A549 (cell line): Measurements from ENCODE around the gene CMIP. TPM values are rescaled to one million over a fixed set of nuclear protein-coding genes. Genes with fewer than 3 reads are reported as not detected.
A peak's percentile ranks its signal among the peaks of the same experiment; 100 is the strongest.

Source experiments
- ATAC-seq, 2 experiments: fragments of 200-7000 bp in 1 of 2; fragments of >200 bp in 1 of 2; cut with Nextera tagmentation in 1 of 2; cut with Tn5 transposase in 1 of 2; 3 replicates each; pipeline versions ENCODE4 v1.8.0 to v1.9.1; 2018 to 2020; ENCODE audit warnings: mild to moderate bottlenecking in 1 of 2, moderate library complexity in 1 of 2
- CTCF ChIA-PET: fragments of 300-600 bp; sonication (Branson Sonifier 250); formaldehyde crosslinking; extraction: SDS; loops from one replicate; lab custom pipeline; 2021; ENCODE audit warnings: antibody characterized with exemption, inconsistent platforms; lab: Yijun Ruan, JAX
- POLR2A ChIA-PET: fragments of 350-600 bp; formaldehyde crosslinking; extraction: SDS; loops from one replicate; lab custom pipeline; 2021; ENCODE audit warnings: antibody characterized with exemption, inconsistent platforms; lab: Yijun Ruan, JAX
- DNase-seq, 2 experiments: peaks; one replicate each; pipeline versions ENCODE4 v3.0.0 to v3.0.0-alpha.2; 2011 to 2016; ENCODE audit warnings: low read depth in 1 of 2, low spot score in 1 of 2
- FAIRE-seq: peaks from 2 replicates; lab custom pipeline; 2011; peaks lifted over from hg19 to GRCh38; lab: Jason Lieb, UNC
- H3K27ac ChIP-seq, 2 experiments: fragments of >200 bp; sonication (Bioruptor Twin); formaldehyde crosslinking; 3 replicates each; pipeline ENCODE4 v1.5.1; 2016 to 2017
- H3K4me1 ChIP-seq: fragments of >200 bp; sonication (Bioruptor Twin); formaldehyde crosslinking; 3 replicates; pipeline ENCODE4 v1.6.1; 2016
- H3K4me2 ChIP-seq: fragments of >200 bp; sonication (Bioruptor Twin); formaldehyde crosslinking; 3 replicates; pipeline ENCODE4 v1.6.1; 2016
- H3K4me3 ChIP-seq: fragments of >200 bp; sonication (Bioruptor Twin); formaldehyde crosslinking; 3 replicates; pipeline ENCODE4 v1.5.1; 2016
- H3K9me3 ChIP-seq: fragments of >200 bp; sonication (Bioruptor Twin); formaldehyde crosslinking; 3 replicates; pipeline ENCODE4 v1.6.1; 2016
- EHF ChIP-seq: fragments of 250-450 bp; sonication (Bioruptor Pico); IDR thresholded peaks from 2 replicates; pipeline ENCODE4 v1.5.0; 2020; ENCODE audit warnings: mild to moderate bottlenecking
- EHMT2 ChIP-seq: fragments of 200-600 bp; sonication (generic); IDR thresholded peaks from 2 replicates; pipeline ENCODE4 v1.6.1; 2016; ENCODE audit warnings: antibody characterized with exemption, low read depth, mild to moderate bottlenecking, moderate library complexity
- ESRRA ChIP-seq: fragments of 150-350 bp; IDR thresholded peaks from 2 replicates; pipeline ENCODE4 v1.6.1; 2014; ENCODE audit warnings: mild to moderate bottlenecking, low read length, borderline replicate concordance
- FOSB ChIP-seq: fragments of 250-450 bp; sonication (Bioruptor Pico); IDR thresholded peaks from 2 replicates; pipeline ENCODE4 v1.5.0; 2020; ENCODE audit warnings: mild to moderate bottlenecking, moderate library complexity
- FOSL2 ChIP-seq, 2 experiments: fragments of 450-650 bp in 1 of 2; fragments of >200 bp in 1 of 2; sonication (Bioruptor Twin) in 1 of 2; formaldehyde crosslinking; IDR thresholded peaks; 2 replicates each; pipeline versions ENCODE4 v1.5.0 to v1.6.1; 2016 to 2020; ENCODE audit warnings: mild to moderate bottlenecking in 1 of 2, moderate library complexity in 1 of 2
- GATA3 ChIP-seq: IDR thresholded peaks from 2 replicates; pipeline ENCODE4 v1.6.1; 2012; ENCODE audit warnings: borderline replicate concordance
- HEYL ChIP-seq: fragments of 250-450 bp; sonication (Bioruptor Pico); IDR thresholded peaks from 2 replicates; pipeline ENCODE4 v1.8.0; 2021; ENCODE audit warnings: mild to moderate bottlenecking, moderate library complexity
- HOXB13 ChIP-seq: fragments of 250-450 bp; sonication (Bioruptor Pico); IDR thresholded peaks from 2 replicates; pipeline ENCODE4 v1.5.0; 2020; ENCODE audit warnings: low read depth, mild to moderate bottlenecking, moderate library complexity
- KDM1A ChIP-seq: fragments of 200-600 bp; sonication (generic); IDR thresholded peaks from 2 replicates; pipeline ENCODE4 v1.6.1; 2016; ENCODE audit warnings: low read depth, mild to moderate bottlenecking
- MYC ChIP-seq: IDR thresholded peaks from 2 replicates; pipeline ENCODE4 v1.6.1; 2012; ENCODE audit warnings: mild to moderate bottlenecking, inconsistent platforms, low read length, improper control_type of control experiment, borderline replicate concordance
- PHF8 ChIP-seq: fragments of 200-600 bp; sonication (generic); IDR thresholded peaks from 2 replicates; pipeline ENCODE4 v1.6.1; 2016; ENCODE audit warnings: low read depth, mild to moderate bottlenecking, antibody characterized with exemption, moderate library complexity, borderline replicate concordance
- POLR2AphosphoS2 ChIP-seq: conservative IDR thresholded peaks from 2 replicates; pipeline ENCODE4 v1.6.1; 2012; ENCODE audit warnings: low read length, improper control_type of control experiment, inconsistent platforms
- RAD21 ChIP-seq, 2 experiments: fragments of >200 bp in 1 of 2; sonication (Bioruptor Twin) in 1 of 2; formaldehyde crosslinking in 1 of 2; IDR thresholded peaks in 1 of 2; conservative IDR thresholded peaks in 1 of 2; 2 replicates in 1 of 2; 3 replicates in 1 of 2; pipeline ENCODE4 v1.6.1; 2012 to 2018; ENCODE audit warnings: inconsistent platforms in 1 of 2
- RARB ChIP-seq: fragments of 250-450 bp; sonication (Bioruptor Pico); IDR thresholded peaks from 2 replicates; pipeline ENCODE4 v1.8.0; 2021; ENCODE audit warnings: mild to moderate bottlenecking, moderate library complexity
- RFX5 ChIP-seq: fragments of 450-650 bp; IDR thresholded peaks from 2 replicates; pipeline ENCODE4 v1.7.1; 2014; ENCODE audit warnings: antibody characterized with exemption, mild to moderate bottlenecking, moderate library complexity
- RNF2 ChIP-seq: fragments of 200-600 bp; sonication (generic); IDR thresholded peaks from 2 replicates; pipeline ENCODE4 v1.6.1; 2016; ENCODE audit warnings: low read depth, mild to moderate bottlenecking, antibody characterized with exemption, moderate library complexity, borderline replicate concordance
- WGBS: methylation state at CpG from one replicate; pipeline ENCODE4 v1.1.6; 2017; ENCODE audit errors: missing lambda C conversion rate; 5-methylcytosine and 5-hydroxymethylcytosine counted together
- polyA plus RNA-seq, 4 experiments: library from polyadenylated mRNA; depleted of rRNA in 3 of 4; stranded (reverse); fragments of >200 nt; fragmentation: RNase III in 1 of 4; extraction: RNeasy Plus Mini Kit Qiagen cat#74134 plus additional on column Dnase treatment in 1 of 4; gene quantifications; 2 replicates in 3 of 4; 3 replicates in 1 of 4; pipeline ENCODE4 v1.2.3, GENCODE V29; 2011 to 2017
- TF ChIP-seq, protein P1 (sequence below): IDR thresholded peaks from 2 replicates; pipeline ENCODE4 v1.6.1; 2012
- TF ChIP-seq, protein P2 (sequence below): fragments of 250-450 bp; sonication (Bioruptor Pico); IDR thresholded peaks from 2 replicates; pipeline ENCODE4 v1.5.0; 2021; ENCODE audit warnings: mild to moderate bottlenecking, moderate library complexity, borderline replicate concordance
- TF ChIP-seq, protein P3 (sequence below): fragments of >200 bp; sonication (Bioruptor Twin); formaldehyde crosslinking; IDR thresholded peaks from 2 replicates; pipeline ENCODE4 v1.6.1; 2016

The CMIP gene
- polyA plus RNA-seq, 2 of the 4 experiments (the other 2 are of a cell fraction) = 21.6 to 125 TPM

DNA sequence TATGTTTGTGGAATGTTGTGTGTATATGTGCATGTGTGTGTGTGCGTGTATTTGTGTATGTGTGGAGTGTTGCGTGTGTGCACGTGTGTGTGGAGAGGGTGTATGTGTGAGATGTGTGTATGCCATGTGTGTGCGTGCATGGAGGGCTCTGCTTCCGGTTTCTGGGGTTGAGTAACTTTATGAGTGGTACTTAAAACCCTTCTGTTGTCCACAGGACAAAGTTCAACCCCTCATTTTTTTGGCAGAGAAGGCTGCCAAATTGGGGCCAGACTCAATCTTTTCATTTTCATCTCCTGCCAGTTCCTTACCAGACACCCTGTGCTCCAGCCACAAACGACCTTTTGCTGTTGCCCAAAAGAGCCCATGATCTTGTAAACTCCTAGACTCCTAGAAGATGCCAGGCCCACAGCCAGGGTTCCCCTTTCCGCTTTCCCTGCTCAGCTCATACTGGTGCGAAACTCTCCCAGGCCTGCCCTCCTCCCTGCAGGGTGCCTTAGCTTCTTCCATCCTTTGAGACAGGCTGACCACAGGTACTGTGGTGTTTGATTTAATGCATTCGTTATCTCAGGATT, 100.2 kb downstream of the CMIP start:
- peak overlapping the region; percentile 29 for H3K4me2 ChIP-seq
- ChIA-PET CTCF (no interaction called here), POLR2A (no interaction called here)
- FAIRE-seq = no peak
- no peak overlapping the region for H3K4me3 ChIP-seq
- peak overlapping the region in 1 of 2 experiments; percentile 80; a peak in 3 of 6 replicates for H3K27ac ChIP-seq
- TF ChIP-seq HOXB13 (CRISPR knock-in tag) (no peak), EHF (CRISPR knock-in tag) (no peak), POLR2AphosphoS2 (no peak), KDM1A (no peak)
- DNase-seq = no peak
- no peaks in the 10 kb centered on the region for H3K9me3 ChIP-seq
- WGBS = 82% methylated on average over 9 of the region's 9 CpGs
- H3K4me1 ChIP-seq = peaks cover 100% of the 10 kb centered on the region
- no peak for ATAC-seq

DNA sequence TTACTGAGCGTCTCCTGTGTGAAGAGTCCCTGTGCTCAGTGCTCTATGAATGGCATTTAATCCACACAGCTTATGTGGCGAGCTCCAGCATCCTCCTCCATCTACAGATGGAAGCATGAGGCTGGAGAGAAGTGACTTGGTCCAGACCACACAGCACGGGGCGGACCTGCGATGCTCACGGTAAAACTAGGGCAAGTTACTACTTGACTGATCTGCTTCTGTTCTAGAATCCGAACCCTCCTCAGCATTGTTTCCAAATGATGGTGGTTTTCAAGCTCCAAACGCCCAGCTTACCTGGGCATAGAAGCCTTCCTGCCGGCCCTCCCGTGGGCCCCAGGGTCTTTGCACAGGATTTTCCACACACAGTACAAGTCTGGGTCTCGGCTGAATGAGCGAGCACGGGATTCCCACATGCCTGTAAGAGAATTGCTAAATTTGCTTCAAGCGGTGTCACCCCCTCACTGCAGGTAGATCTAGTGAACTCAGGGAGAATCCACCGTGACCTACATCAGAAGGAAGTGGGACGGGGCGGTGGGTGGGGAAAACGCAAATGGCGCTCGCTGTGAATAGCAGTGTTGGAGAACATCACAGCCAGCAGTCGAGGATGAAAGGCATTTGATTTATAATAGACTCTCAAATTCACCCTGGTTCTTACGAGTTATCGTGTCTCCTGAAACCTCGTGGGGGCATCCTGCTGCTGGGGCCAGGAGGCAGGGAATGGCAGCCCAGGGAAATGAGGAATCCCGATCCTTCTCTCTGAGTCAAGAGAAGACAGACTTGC, 101.1 kb downstream of the CMIP start:
- CTCF ChIA-PET = no interaction called here
- H3K4me1 ChIP-seq = peaks cover 100% of the 10 kb centered on the region
- FAIRE-seq = no peak
- no peak overlapping the region for H3K4me3 ChIP-seq
- no peak for TF ChIP-seq ESRRA
- TF ChIP-seq RARB = no peak
- no peak for TF ChIP-seq FOSL2 (IDR thresholded peaks at IDR 0.05)
- no peak for TF ChIP-seq FOSL2 (CRISPR knock-in tag; IDR thresholded peaks at IDR 0.05)
- TF ChIP-seq, protein P1, sequence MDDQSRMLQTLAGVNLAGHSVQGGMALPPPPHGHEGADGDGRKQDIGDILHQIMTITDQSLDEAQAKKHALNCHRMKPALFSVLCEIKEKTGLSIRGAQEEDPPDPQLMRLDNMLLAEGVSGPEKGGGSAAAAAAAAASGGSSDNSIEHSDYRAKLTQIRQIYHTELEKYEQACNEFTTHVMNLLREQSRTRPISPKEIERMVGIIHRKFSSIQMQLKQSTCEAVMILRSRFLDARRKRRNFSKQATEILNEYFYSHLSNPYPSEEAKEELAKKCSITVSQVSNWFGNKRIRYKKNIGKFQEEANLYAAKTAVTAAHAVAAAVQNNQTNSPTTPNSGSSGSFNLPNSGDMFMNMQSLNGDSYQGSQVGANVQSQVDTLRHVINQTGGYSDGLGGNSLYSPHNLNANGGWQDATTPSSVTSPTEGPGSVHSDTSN = no peak
- TF ChIP-seq EHMT2 = no peak
- TF ChIP-seq GATA3 = no peak
- TF ChIP-seq RFX5 = no peak
- TF ChIP-seq RAD21 (conservative IDR thresholded peaks at IDR 0.05 in 1 of 2, IDR thresholded peaks at IDR 0.05 in 1 of 2) = no peak
- no peak for TF ChIP-seq RNF2
- TF ChIP-seq, protein P2, sequence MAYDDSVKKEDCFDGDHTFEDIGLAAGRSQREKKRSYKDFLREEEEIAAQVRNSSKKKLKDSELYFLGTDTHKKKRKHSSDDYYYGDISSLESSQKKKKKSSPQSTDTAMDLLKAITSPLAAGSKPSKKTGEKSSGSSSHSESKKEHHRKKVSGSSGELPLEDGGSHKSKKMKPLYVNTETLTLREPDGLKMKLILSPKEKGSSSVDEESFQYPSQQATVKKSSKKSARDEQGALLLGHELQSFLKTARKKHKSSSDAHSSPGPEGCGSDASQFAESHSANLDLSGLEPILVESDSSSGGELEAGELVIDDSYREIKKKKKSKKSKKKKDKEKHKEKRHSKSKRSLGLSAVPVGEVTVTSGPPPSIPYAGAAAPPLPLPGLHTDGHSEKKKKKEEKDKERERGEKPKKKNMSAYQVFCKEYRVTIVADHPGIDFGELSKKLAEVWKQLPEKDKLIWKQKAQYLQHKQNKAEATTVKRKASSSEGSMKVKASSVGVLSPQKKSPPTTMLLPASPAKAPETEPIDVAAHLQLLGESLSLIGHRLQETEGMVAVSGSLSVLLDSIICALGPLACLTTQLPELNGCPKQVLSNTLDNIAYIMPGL (CRISPR knock-in tag) = no peak
- no peak for TF ChIP-seq MYC
- no peak for TF ChIP-seq FOSB (CRISPR knock-in tag)
- TF ChIP-seq HOXB13 (CRISPR knock-in tag) = no peak
- TF ChIP-seq, all 56 proteins: peak for 0
- ATAC-seq = no peak
- Histone ChIP-seq H3K4me2 (no peak overlapping the region), H3K9me3 (no peaks in the 10 kb centered on the region), H3K27ac (peak overlapping the region in 1 of 2 experiments; percentile 36; a peak in 2 of 6 replicates)
- no peak for DNase-seq
- POLR2A ChIA-PET = no interaction called here
- WGBS = 88% methylated on average over 25 of the region's 25 CpGs

DNA sequence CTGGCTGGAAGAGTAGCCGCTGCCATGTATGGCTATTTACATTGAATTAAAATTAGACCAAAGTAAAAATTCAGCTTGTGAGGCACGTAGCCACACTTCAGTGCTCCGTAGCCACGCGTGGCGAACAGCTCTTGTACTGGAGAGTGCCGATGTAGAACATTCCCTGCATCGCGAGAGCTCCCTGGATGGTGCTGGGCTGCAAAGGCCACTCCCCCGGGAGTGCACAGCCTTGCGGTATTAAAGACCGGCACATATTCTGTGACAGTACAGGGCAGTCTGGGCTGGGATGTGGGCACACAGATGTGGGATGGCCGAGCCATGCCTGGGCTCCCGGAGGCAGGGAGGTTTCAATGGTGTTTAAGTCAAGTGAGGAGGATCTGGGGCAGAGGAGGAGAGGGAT, 102.2 kb downstream of the CMIP start:
- TF ChIP-seq, protein P3, sequence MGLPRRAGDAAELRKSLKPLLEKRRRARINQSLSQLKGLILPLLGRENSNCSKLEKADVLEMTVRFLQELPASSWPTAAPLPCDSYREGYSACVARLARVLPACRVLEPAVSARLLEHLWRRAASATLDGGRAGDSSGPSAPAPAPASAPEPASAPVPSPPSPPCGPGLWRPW = no peak
- TF ChIP-seq PHF8 = no peak
- TF ChIP-seq HEYL = no peak
- H3K4me1 ChIP-seq = peaks cover 100% of the 10 kb centered on the region
- CTCF ChIA-PET = interaction anchor here (0.8 to 3.5 kb wide), 2 partner anchors 12 to 189 kb away, joined by 3 to 8 read pairs; no protein-coding TSS in a partner anchor
- POLR2A ChIA-PET = interaction anchor here (1.0 kb wide), 1 partner anchor 22 kb away, joined by 3 read pairs; no protein-coding TSS in a partner anchor
- no peak for FAIRE-seq
- WGBS = 90% methylated on average over 14 of the region's 14 CpGs
- no peak overlapping the region for H3K4me2 ChIP-seq
- no peak for DNase-seq
- H3K9me3 ChIP-seq = no peaks in the 10 kb centered on the region
- no peak overlapping the region for H3K4me3 ChIP-seq
- peak overlapping the region in 1 of 2 experiments; percentile 86; a peak in 3 of 6 replicates for H3K27ac ChIP-seq
- no peak for ATAC-seq
